Neural cell (in vitro differentiated cells): ENCODE measurements around the gene SPDYE16. TPM values are rescaled to one million over a fixed set of nuclear protein-coding genes. Genes with fewer than 3 reads are reported as not detected.
"Not testable (repeated sequence)": the region's sequence is repeated elsewhere in the genome, so short reads cannot be mapped to it uniquely, and the experiment has no call there.

Experiments used
- H2AFZ ChIP-seq: fragments of 200-600, 300-800 bp; sonication (generic), shearing (Covaris generic); 2 replicates; pipeline ENCODE4 v1.6.0; 2014; ENCODE audit warnings: low read depth, mild to moderate bottlenecking, antibody characterized with exemption, low read length, moderate library complexity
- H3F3A ChIP-seq: fragments of 200-600 bp; shearing (Covaris generic); 2 replicates; pipeline ENCODE4 v1.6.1; 2016; ENCODE audit warnings: mild to moderate bottlenecking, moderate library complexity, mixed read lengths, antibody characterized with exemption, low read length; ENCODE audit not compliant: insufficient read depth, poor library complexity, severe bottlenecking
- H3K27ac ChIP-seq: fragments of 200-600, 300-800 bp; sonication (generic), shearing (Covaris generic); 2 replicates; pipeline ENCODE4 v1.5.1; 2014; ENCODE audit warnings: mild to moderate bottlenecking, low read length, moderate library complexity
- H3K27me3 ChIP-seq: fragments of 300-800, 200-600 bp; sonication (generic), shearing (Covaris generic); 2 replicates; pipeline ENCODE4 v1.6.0; 2014; ENCODE audit warnings: mild to moderate bottlenecking, low read depth, low read length, moderate library complexity; ENCODE audit not compliant: insufficient read depth
- H3K36me3 ChIP-seq: fragments of 300-800, 200-600 bp; sonication (generic), shearing (Covaris generic); 2 replicates; pipeline ENCODE4 v1.5.1; 2014; ENCODE audit warnings: mild to moderate bottlenecking, antibody characterized with exemption, low read length, moderate library complexity; ENCODE audit not compliant: insufficient read depth
- H3K4me2 ChIP-seq: fragments of 300-800, 200-600 bp; sonication (generic), shearing (Covaris generic); 2 replicates; pipeline ENCODE4 v1.6.0; 2014; ENCODE audit warnings: mild to moderate bottlenecking, low read length
- H3K4me3 ChIP-seq: fragments of 300-800, 200-600 bp; sonication (generic), shearing (Covaris generic); 2 replicates; pipeline ENCODE4 v1.5.1; 2014; ENCODE audit warnings: mild to moderate bottlenecking, low read length, moderate library complexity
- H3K79me2 ChIP-seq: fragments of 200-600 bp; shearing (Covaris generic); replicated peaks from 2 replicates; pipeline ENCODE4 v1.6.0; 2014; ENCODE audit warnings: mild to moderate bottlenecking, low read length, moderate library complexity; ENCODE audit not compliant: insufficient read depth
- H3K9ac ChIP-seq: fragments of 300-800, 200-600 bp; sonication (generic), shearing (Covaris generic); 2 replicates; pipeline ENCODE4 v1.6.1; 2016; ENCODE audit warnings: mild to moderate bottlenecking, low read length, mixed read lengths
- H3K9me2 ChIP-seq: fragments of 200-600 bp; shearing (Covaris generic); 2 replicates; pipeline ENCODE4 v1.6.1; 2016; ENCODE audit warnings: mild to moderate bottlenecking, low read length, mixed read lengths; ENCODE audit not compliant: insufficient read depth
- H3K9me3 ChIP-seq: fragments of 200-600, 300-800 bp; sonication (generic), shearing (Covaris generic); 2 replicates; pipeline ENCODE4 v1.6.1; 2016; ENCODE audit warnings: mild to moderate bottlenecking, mixed run types, low read length, moderate library complexity, mixed read lengths
- H4K20me1 ChIP-seq: fragments of 200-600 bp; shearing (Covaris generic); 2 replicates; pipeline ENCODE4 v1.6.1; 2016; ENCODE audit warnings: mild to moderate bottlenecking, mixed run types; ENCODE audit not compliant: insufficient read depth
- CTCF ChIP-seq: fragments of 450-650 bp; IDR thresholded peaks from 2 replicates; pipeline ENCODE4 v1.5.1; 2014; ENCODE audit warnings: antibody characterized with exemption, mild to moderate bottlenecking, moderate library complexity; ENCODE audit not compliant: poor library complexity, severe bottlenecking
- EP300 ChIP-seq: fragments of 450-650 bp; conservative IDR thresholded peaks from 2 replicates; pipeline ENCODE4 v1.6.1; 2014; ENCODE audit warnings: antibody characterized with exemption, mild to moderate bottlenecking, moderate library complexity; ENCODE audit not compliant: poor library complexity, severe bottlenecking
- EZH2 ChIP-seq: fragments of 200-600, 300-800 bp; shearing (Covaris generic), sonication (generic); IDR thresholded peaks from 2 replicates; pipeline ENCODE4 v1.6.1; 2014; ENCODE audit warnings: antibody characterized with exemption, low read length, borderline replicate concordance, mild to moderate bottlenecking; ENCODE audit not compliant: insufficient read depth, poor library complexity, severe bottlenecking
- POLR2AphosphoS5 ChIP-seq: IDR thresholded peaks from 2 replicates; pipeline ENCODE4 v1.6.1; 2012
- REST ChIP-seq: IDR thresholded peaks from 2 replicates; pipeline ENCODE4 v1.6.1; 2012; ENCODE audit warnings: borderline replicate concordance
- SMC3 ChIP-seq: fragments of 450-650 bp; conservative IDR thresholded peaks from 2 replicates; pipeline ENCODE4 v1.6.1; 2014; ENCODE audit warnings: antibody characterized with exemption, mild to moderate bottlenecking, moderate library complexity; ENCODE audit not compliant: poor library complexity
- TAF1 ChIP-seq: IDR thresholded peaks from 2 replicates; pipeline ENCODE4 v1.6.1; 2012; ENCODE audit warnings: low read depth
- polyA plus RNA-seq: library from polyadenylated mRNA; depleted of rRNA; stranded (reverse); fragments of >200 nt; gene quantifications from 2 replicates; pipeline ENCODE4 v1.2.3, GENCODE V29; 2014

SPDYE16 gene
- polyA plus RNA-seq, 1 donor from 2014 or later = 0.81 TPM

- H3K4me2 ChIP-seq, H3K27ac ChIP-seq, H3K27me3 ChIP-seq, H3K36me3 ChIP-seq, H3K4me3 ChIP-seq, H3K9me2 ChIP-seq, H2AFZ ChIP-seq, H3K79me2 ChIP-seq, H3K9me3 ChIP-seq, H3F3A ChIP-seq, H3K9ac ChIP-seq, H4K20me1 ChIP-seq: not testable (repeated sequence)
These were observed 30.9 kb downstream of the SPDYE16 start for GRCh38 chr7:76511911-76512885.

- not testable (repeated sequence) for H3K27ac ChIP-seq, H4K20me1 ChIP-seq, H3K9me3 ChIP-seq, H3K9me2 ChIP-seq, H3K4me3 ChIP-seq, H2AFZ ChIP-seq, H3K4me2 ChIP-seq, H3K27me3 ChIP-seq, H3F3A ChIP-seq, H3K36me3 ChIP-seq, H3K9ac ChIP-seq, H3K79me2 ChIP-seq
These were observed 31.7 kb downstream of the SPDYE16 start for GRCh38 chr7:76511200-76511910.

- H3K79me2 ChIP-seq = no peaks in the 10 kb centered on the region
- no peak for TF ChIP-seq TAF1
- TF ChIP-seq POLR2AphosphoS5 = no peak
- TF ChIP-seq EZH2 = no peak
- TF ChIP-seq EP300 = no peak
- TF ChIP-seq CTCF = no peak
- no peak for TF ChIP-seq REST
- TF ChIP-seq SMC3 = no peak
- H3K9ac ChIP-seq = no peak within 1 kb of the TSS
- H2AFZ ChIP-seq = no peak within 1 kb of the TSS
- no peak within 1 kb of the TSS for H3K4me3 ChIP-seq
- no peaks in the 10 kb centered on the region for H3K9me3 ChIP-seq
- H4K20me1 ChIP-seq = no peaks in the 10 kb centered on the region
- no peaks in the 10 kb centered on the region for H3K9me2 ChIP-seq
- H3F3A ChIP-seq = no peaks in the 10 kb centered on the region
- no peak within 1 kb of the TSS for H3K27ac ChIP-seq
- no peaks in the 10 kb centered on the region for H3K27me3 ChIP-seq
- no peaks in the 10 kb centered on the region for H3K36me3 ChIP-seq
- no peak within 1 kb of the TSS for H3K4me2 ChIP-seq
These were observed 32.9 kb downstream of the SPDYE16 start, which contains the start of gene UPK3B for GRCh38 chr7:76509931-76510877. Gene UPK3B, plus strand, starts transcription at chr7:76510552. Its CDS starts 101 bp downstream, at chr7:76510653.
